NCI-H2081 treated with DMSO at 0.1 percent for 48 hours (cell line): ENCODE results near the gene EYA2.
"Not testable (repeated sequence)": the region's sequence is repeated elsewhere in the genome, so short reads cannot be mapped to it uniquely, and the experiment has no call there.

Experiments used
- DNase-seq: peaks from one replicate; lab custom pipeline; 2025; lab: John Stamatoyannopoulos, UW

The EYA2 gene

GRCh38 chr20:46894579-46894958 is at the start of gene EYA2:
Gene EYA2, plus strand, starts transcription at chr20:46894843. Its CDS starts 95,168 bp downstream, at chr20:46990011.
- DNase-seq: no peak

GRCh38 chr20:46844965-46845364 is 49.7 kb upstream of the EYA2 start:
- no peak for DNase-seq

- no peak for DNase-seq
Measured at GRCh38 chr20:46849269-46849668, 45.4 kb upstream of the EYA2 start.

GRCh38 chr20:46849751-46850150 is 44.9 kb upstream of the EYA2 start:
- no peak for DNase-seq

GRCh38 chr20:46850416-46850815 is 44.2 kb upstream of the EYA2 start:
- no peak for DNase-seq

- DNase-seq: no peak
Measured at GRCh38 chr20:46850896-46851295, 43.7 kb upstream of the EYA2 start.

GRCh38 chr20:46851746-46852145 is 42.9 kb upstream of the EYA2 start:
- no peak for DNase-seq

GRCh38 chr20:46852313-46852712 is 42.3 kb upstream of the EYA2 start:
- no peak for DNase-seq

- DNase-seq: no peak
Measured at GRCh38 chr20:46853926-46854325, 40.7 kb upstream of the EYA2 start.

GRCh38 chr20:46857061-46857831 is 37.4 kb upstream of the EYA2 start:
- DNase-seq: no peak

- DNase-seq: no peak
Measured at GRCh38 chr20:46865824-46866223, 28.8 kb upstream of the EYA2 start.

GRCh38 chr20:46870041-46870440 is 24.6 kb upstream of the EYA2 start:
- no peak for DNase-seq

- no peak for DNase-seq
Measured at GRCh38 chr20:46872328-46873211, 22.1 kb upstream of the EYA2 start.

GRCh38 chr20:46875059-46875458 is 19.6 kb upstream of the EYA2 start:
- no peak for DNase-seq

GRCh38 chr20:46879386-46879785 is 15.3 kb upstream of the EYA2 start:
- DNase-seq: no peak

GRCh38 chr20:46879963-46880362 is 14.7 kb upstream of the EYA2 start:
- not testable (repeated sequence) for DNase-seq

GRCh38 chr20:46883892-46884291 is 10.8 kb upstream of the EYA2 start:
- no peak for DNase-seq

- no peak for DNase-seq
Measured at GRCh38 chr20:46890682-46891081, 4.0 kb upstream of the EYA2 start.

GRCh38 chr20:46893051-46893450 is 1.6 kb upstream of the EYA2 start:
- no peak for DNase-seq

- DNase-seq: no peak
Measured at GRCh38 chr20:46893877-46894578, 615 bp upstream of the EYA2 start.

GRCh38 chr20:46894971-46895905 is 595 bp downstream of the EYA2 start:
- no peak for DNase-seq

GRCh38 chr20:46895906-46896242 is 1.2 kb downstream of the EYA2 start:
- no peak for DNase-seq
